Caco-2 (cell line): ENCODE results near the gene CTNND2. TPM values are rescaled to one million over a fixed set of nuclear protein-coding genes. Genes with fewer than 3 reads are reported as not detected.

Experiments used
- BruUV-seq: library from RNA; stranded (reverse); fragments of 400-500 nt; replicated peaks from 2 replicates; lab custom pipeline; 2021; lab: Mats Ljungman, UMichigan
- CTCF ChIA-PET: fragments of 300-600 bp; sonication (Branson Sonifier 250); formaldehyde crosslinking; loops from one replicate; lab custom pipeline; 2022; ENCODE audit warnings: antibody characterized with exemption; lab: Charles Lee
- POLR2A ChIA-PET: fragments of 300-600 bp; sonication (Branson Sonifier 250); formaldehyde crosslinking; loops from one replicate; lab custom pipeline; 2022; ENCODE audit warnings: antibody characterized with exemption; lab: Charles Lee
- DNase-seq, 2 experiments: peaks; one replicate each; pipeline versions ENCODE4 v3.0.0 to v3.0.0-alpha.2; 2020 to 2022
- H3K27me3 ChIP-seq: replicated peaks from 2 replicates; pipeline ENCODE4 v1.6.0; 2011; ENCODE audit warnings: low read length; ENCODE audit not compliant: control insufficient read depth, insufficient read depth
- H3K36me3 ChIP-seq: 2 replicates; pipeline ENCODE4 v1.5.1; 2011; ENCODE audit warnings: low read length; ENCODE audit not compliant: control insufficient read depth, insufficient read depth
- H3K4me1 ChIP-seq: fragments of 250-450 bp; sonication (Bioruptor Pico); 2 replicates; pipeline ENCODE4 v1.5.1; 2020; ENCODE audit warnings: mild to moderate bottlenecking
- H3K4me3 ChIP-seq: 2 replicates; pipeline ENCODE4 v1.5.1; 2011; ENCODE audit warnings: low read depth, mild to moderate bottlenecking, control low read depth, low read length
- H3K9me3 ChIP-seq: fragments of 250-450 bp; sonication (Bioruptor Pico); 2 replicates; pipeline ENCODE4 v1.5.1; 2020; ENCODE audit warnings: mild to moderate bottlenecking, moderate library complexity
- H3K27ac Mint-ChIP-seq: one replicate; pipeline ENCODE4 v1.8.0; 2022; ENCODE audit warnings: mixed read lengths; ENCODE audit not compliant: unreplicated experiment
- H3K27me3 Mint-ChIP-seq: one replicate; pipeline ENCODE4 v1.8.0; 2022; ENCODE audit warnings: mixed read lengths; ENCODE audit not compliant: insufficient read depth, unreplicated experiment
- H3K36me3 Mint-ChIP-seq: one replicate; pipeline ENCODE4 v1.8.0; 2022; ENCODE audit warnings: mild to moderate bottlenecking, mixed read lengths; ENCODE audit not compliant: insufficient read depth, unreplicated experiment
- H3K4me1 Mint-ChIP-seq: one replicate; pipeline ENCODE4 v1.8.0; 2022; ENCODE audit warnings: low read depth, mixed read lengths; ENCODE audit not compliant: unreplicated experiment
- H3K4me3 Mint-ChIP-seq: one replicate; pipeline ENCODE4 v1.8.0; 2022; ENCODE audit warnings: mild to moderate bottlenecking, moderate library complexity, mixed read lengths; ENCODE audit not compliant: unreplicated experiment
- H3K9me3 Mint-ChIP-seq: one replicate; pipeline ENCODE4 v1.8.0; 2022; ENCODE audit warnings: mixed read lengths; ENCODE audit not compliant: unreplicated experiment
- CTCF ChIP-seq, 2 experiments: fragments of 200-600 bp in 1 of 2; IDR thresholded peaks; 1 replicate in 1 of 2; 2 replicates in 1 of 2; pipeline versions ENCODE4 v1.5.1 to v1.8.0; 2011 to 2022; ENCODE audit warnings: antibody characterized with exemption in 1 of 2, control low read depth in 1 of 2, inconsistent platforms in 1 of 2, low read depth in 1 of 2, low read length in 1 of 2, mild to moderate bottlenecking in 1 of 2, moderate library complexity in 1 of 2; ENCODE audit not compliant: insufficient read depth in 1 of 2, severe bottlenecking in 1 of 2, unreplicated experiment in 1 of 2
- intact Hi-C: fragments of 100-400 bp; cut with micrococcal nuclease; formaldehyde crosslinking; loops from one replicate; pipeline ENCODE4 v1.10.0; 2022; ENCODE audit not compliant: unreplicated experiment
- total RNA-seq: library from RNA; stranded (reverse); gene quantifications from 2 replicates; pipeline ENCODE4 v1.2.3, GENCODE V29; 2022

CTNND2 gene
- total RNA-seq, 1 experiment from 2014 or later: 0.32 TPM

GRCh38 chr5:11084111-11084510 lies 820.1 kb downstream of the CTNND2 start:
- no peak for TF ChIP-seq CTCF (IDR thresholded peaks at IDR 0.05; ENCODE audit: insufficient read depth in 1 of 2, low read depth in 1 of 2, low read length in 1 of 2, severe bottlenecking in 1 of 2, unreplicated experiment in 1 of 2)
- Mint-ChIP-seq H3K36me3 (no peaks in the 10 kb centered on the region), H3K4me3 (no peak overlapping the region), H3K4me1 (no peaks in the 10 kb centered on the region), H3K27ac (no peak overlapping the region), H3K9me3 (peaks cover 7% of the 10 kb centered on the region), H3K27me3 (peaks cover 7% of the 10 kb centered on the region)
- intact Hi-C loops: no loop called here
- H3K36me3 ChIP-seq: no peaks in the 10 kb centered on the region
- BruUV-seq: no TSS peak
- no peaks in the 10 kb centered on the region for H3K4me1 ChIP-seq
- POLR2A ChIA-PET: no interaction called here
- H3K4me3 ChIP-seq: no peak overlapping the region
- peaks cover 4% of the 10 kb centered on the region; the same call in 1 of the 2 replicates for H3K9me3 ChIP-seq
- no peaks in the 10 kb centered on the region for H3K27me3 ChIP-seq
- no peak for DNase-seq
- CTCF ChIA-PET: no interaction called here

- H3K27me3 ChIP-seq: no peaks in the 10 kb centered on the region; the same call in 1 of the 2 replicates
- no peaks in the 10 kb centered on the region for H3K36me3 Mint-ChIP-seq
- no peak overlapping the region for H3K4me3 ChIP-seq
- DNase-seq: no peak
- H3K27ac Mint-ChIP-seq: no peak overlapping the region
- intact Hi-C loops: no loop called here
- H3K4me1 ChIP-seq: no peaks in the 10 kb centered on the region
- H3K4me1 Mint-ChIP-seq: no peaks in the 10 kb centered on the region
- no peaks in the 10 kb centered on the region for H3K36me3 ChIP-seq
- H3K4me3 Mint-ChIP-seq: no peak overlapping the region
- BruUV-seq: no TSS peak
- peaks cover 10% of the 10 kb centered on the region for H3K27me3 Mint-ChIP-seq
- no peaks in the 10 kb centered on the region for H3K9me3 Mint-ChIP-seq
- H3K9me3 ChIP-seq: no peaks in the 10 kb centered on the region; the same call in 1 of the 2 replicates
- ChIA-PET CTCF (no interaction called here), POLR2A (no interaction called here)
- TF ChIP-seq CTCF (IDR thresholded peaks at IDR 0.05; ENCODE audit: insufficient read depth in 1 of 2, low read depth in 1 of 2, low read length in 1 of 2, severe bottlenecking in 1 of 2, unreplicated experiment in 1 of 2): no peak
These were observed 821.8 kb downstream of the CTNND2 start for GRCh38 chr5:11082404-11082945.

GRCh38 chr5:11076945-11077613 lies 827.2 kb downstream of the CTNND2 start:
- no peaks in the 10 kb centered on the region; the same call in 1 of the 2 replicates for H3K27me3 ChIP-seq
- intact Hi-C loops: no loop called here
- DNase-seq: no peak

More at GRCh38 chr5:11076945-11077613, 827.2 kb downstream of the CTNND2 start:
- no TSS peak for BruUV-seq
- Mint-ChIP-seq H3K27me3 (peaks cover 20% of the 10 kb centered on the region), H3K4me3 (no peak overlapping the region), H3K9me3 (no peaks in the 10 kb centered on the region), H3K4me1 (no peaks in the 10 kb centered on the region), H3K27ac (no peak overlapping the region), H3K36me3 (no peaks in the 10 kb centered on the region)
- no peaks in the 10 kb centered on the region for H3K9me3 ChIP-seq
- no peaks in the 10 kb centered on the region for H3K36me3 ChIP-seq
- POLR2A ChIA-PET: no interaction called here
- no peak overlapping the region for H3K4me3 ChIP-seq
- H3K4me1 ChIP-seq: no peaks in the 10 kb centered on the region
- TF ChIP-seq CTCF (IDR thresholded peaks at IDR 0.05; ENCODE audit: insufficient read depth in 1 of 2, low read depth in 1 of 2, low read length in 1 of 2, severe bottlenecking in 1 of 2, unreplicated experiment in 1 of 2): no peak
- CTCF ChIA-PET: no interaction called here
